ENCODE measurements around the gene FCER1G.

GRCh38 chr1:161244888-161245287, 29.8 kb downstream of the FCER1G start:
- TF ChIP-seq POLR2A (IDR thresholded peaks at IDR 0.05) = no peak
- TF ChIP-seq, protein P1, sequence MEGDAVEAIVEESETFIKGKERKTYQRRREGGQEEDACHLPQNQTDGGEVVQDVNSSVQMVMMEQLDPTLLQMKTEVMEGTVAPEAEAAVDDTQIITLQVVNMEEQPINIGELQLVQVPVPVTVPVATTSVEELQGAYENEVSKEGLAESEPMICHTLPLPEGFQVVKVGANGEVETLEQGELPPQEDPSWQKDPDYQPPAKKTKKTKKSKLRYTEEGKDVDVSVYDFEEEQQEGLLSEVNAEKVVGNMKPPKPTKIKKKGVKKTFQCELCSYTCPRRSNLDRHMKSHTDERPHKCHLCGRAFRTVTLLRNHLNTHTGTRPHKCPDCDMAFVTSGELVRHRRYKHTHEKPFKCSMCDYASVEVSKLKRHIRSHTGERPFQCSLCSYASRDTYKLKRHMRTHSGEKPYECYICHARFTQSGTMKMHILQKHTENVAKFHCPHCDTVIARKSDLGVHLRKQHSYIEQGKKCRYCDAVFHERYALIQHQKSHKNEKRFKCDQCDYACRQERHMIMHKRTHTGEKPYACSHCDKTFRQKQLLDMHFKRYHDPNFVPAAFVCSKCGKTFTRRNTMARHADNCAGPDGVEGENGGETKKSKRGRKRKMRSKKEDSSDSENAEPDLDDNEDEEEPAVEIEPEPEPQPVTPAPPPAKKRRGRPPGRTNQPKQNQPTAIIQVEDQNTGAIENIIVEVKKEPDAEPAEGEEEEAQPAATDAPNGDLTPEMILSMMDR (IDR thresholded peaks at IDR 0.05) = peak in 1 of 7 experiments; percentile 8

Data from body of pancreas (tissue), 4 donors.